ENCODE measurements around the gene COL25A1. TPM values are rescaled to one million over a fixed set of nuclear protein-coding genes. Genes with fewer than 3 reads are reported as not detected.

COL25A1 gene
- not detected for total RNA-seq

DNA sequence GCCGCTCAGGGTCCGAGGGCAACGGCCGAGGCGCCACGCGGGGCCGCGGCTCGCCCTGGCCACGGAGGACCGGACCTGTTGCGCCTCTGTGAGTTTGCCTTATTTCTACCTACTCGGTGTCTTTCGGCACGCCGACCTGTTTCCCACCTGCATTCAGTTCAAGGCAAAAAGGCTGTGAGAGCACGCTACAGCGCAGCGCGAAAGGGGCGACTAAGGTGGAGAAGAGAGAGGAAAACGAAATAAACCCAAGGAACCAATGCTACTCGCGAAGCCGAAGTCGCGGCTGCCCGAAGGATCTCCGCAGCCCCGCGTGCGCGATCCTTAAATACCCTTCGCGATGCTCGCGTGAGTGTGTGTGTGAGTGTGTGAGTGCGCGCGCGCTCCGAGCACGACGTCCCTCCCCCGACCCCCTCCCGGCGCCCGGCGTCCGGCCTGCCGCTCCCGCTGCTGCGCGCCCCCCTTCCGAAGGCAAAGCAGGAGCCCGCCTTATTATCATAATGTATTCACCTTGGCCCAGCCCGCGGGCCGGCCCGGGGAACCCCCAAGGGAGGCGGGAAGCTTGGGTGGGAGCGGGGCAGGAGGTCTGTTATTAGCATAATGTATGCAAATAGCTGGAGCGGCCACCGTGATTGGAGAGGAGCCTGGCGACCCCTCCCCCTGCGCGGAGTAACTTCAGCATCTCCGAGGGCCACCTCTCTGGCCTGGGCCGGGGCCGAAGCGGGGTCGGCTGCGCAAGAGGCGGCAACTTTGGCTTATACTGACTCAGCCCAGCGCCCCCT, at the start of gene COL25A1:
TSS of gene COL25A1 (minus strand) at position 298 of the 779 bp plus-strand sequence.
- H3K4me3 Mint-ChIP-seq = peak within 1 kb of the TSS; percentile 60

DNA sequence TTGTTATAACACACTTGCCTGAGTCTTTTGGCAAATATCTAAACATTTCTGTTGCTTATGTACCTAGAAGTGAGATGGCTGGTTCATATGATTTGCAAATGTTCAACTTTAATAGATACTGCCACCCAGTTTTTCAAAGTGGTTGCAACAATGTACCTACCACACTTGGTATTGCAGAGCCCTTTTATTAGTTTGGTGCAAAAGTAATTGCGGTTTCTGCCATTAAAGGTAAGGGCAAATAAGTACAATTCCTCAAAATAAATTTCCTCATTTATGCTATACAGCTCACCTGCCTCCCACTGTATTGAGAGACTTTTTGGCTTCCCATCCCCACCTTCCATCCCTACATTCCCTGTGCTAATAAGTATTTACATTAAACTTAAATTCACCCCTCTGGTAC, 47.7 kb upstream of the COL25A1 start:
- H3K9me3 Mint-ChIP-seq = peaks cover 7% of the 10 kb centered on the region
- peaks cover 41% of the 10 kb centered on the region for H3K27me3 Mint-ChIP-seq
- no peak overlapping the region for H3K4me3 Mint-ChIP-seq
- peaks cover 1% of the 10 kb centered on the region for H3K36me3 Mint-ChIP-seq (ENCODE audit: low read depth)
- no peak for DNase-seq
- ChIA-PET CTCF (no interaction called here), POLR2A (no interaction called here)
- no peak overlapping the region for H3K27ac Mint-ChIP-seq
- H3K4me1 Mint-ChIP-seq = no peaks in the 10 kb centered on the region

More for the DNA sequence above, at the start of gene COL25A1:
- Mint-ChIP-seq H3K9me3 (no peaks in the 10 kb centered on the region), H3K27me3 (peaks cover 80% of the 10 kb centered on the region), H3K4me1 (peaks cover 12% of the 10 kb centered on the region), H3K27ac (no peak within 1 kb of the TSS), H3K36me3 (ENCODE audit: low read depth) (no peaks in the 10 kb centered on the region)
- DNase-seq = peak; percentile 26
- POLR2A ChIA-PET = no interaction called here
- CTCF ChIA-PET = no interaction called here

DNA sequence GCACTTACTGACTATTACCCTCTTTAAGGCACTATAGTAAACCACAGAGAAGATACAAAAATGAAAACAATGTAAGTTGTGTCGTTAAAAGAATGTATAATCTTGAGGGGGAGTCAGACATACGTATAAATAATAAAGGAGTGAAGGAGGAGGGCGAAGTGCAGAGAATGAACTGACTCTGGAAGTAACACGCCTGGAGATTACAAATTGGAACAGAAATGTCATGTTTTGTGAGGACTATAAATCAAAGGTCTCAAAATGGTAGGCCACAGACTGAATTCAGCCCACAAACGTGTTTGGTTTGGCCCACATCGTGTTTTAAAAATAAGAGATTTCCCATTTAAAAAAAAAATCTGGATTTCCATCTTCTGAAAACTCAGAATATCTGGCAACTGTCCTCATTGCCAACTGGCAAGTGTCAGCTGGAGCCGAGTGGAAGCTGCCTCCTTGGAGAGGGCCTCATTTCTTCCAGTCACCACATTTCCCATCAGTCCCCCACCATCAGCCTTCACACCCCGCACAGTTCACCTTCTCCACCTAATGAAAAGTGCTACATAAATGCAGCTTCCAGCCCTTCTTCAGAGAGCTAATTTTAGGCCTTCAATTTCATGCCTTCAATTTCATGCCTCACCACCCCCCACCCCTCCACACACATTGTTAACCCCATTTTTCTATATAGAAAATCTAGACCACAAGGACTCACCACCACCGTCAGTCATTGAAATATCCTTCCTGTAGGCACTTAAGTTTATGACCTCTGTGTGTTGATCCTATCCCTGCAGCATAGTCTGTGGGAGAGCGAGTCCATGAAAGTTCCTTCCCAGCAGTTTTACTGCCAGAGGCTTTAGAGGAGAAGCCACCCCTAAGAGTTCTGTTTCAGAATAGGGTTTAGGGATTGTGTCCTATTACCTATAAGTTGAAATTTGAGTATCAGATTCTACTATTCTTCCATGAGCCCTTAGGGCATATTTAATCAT, 32.0 kb upstream of the COL25A1 start:
- ChIA-PET POLR2A (no interaction called here), CTCF (no interaction called here)
- no peaks in the 10 kb centered on the region for H3K4me1 Mint-ChIP-seq

DNA sequence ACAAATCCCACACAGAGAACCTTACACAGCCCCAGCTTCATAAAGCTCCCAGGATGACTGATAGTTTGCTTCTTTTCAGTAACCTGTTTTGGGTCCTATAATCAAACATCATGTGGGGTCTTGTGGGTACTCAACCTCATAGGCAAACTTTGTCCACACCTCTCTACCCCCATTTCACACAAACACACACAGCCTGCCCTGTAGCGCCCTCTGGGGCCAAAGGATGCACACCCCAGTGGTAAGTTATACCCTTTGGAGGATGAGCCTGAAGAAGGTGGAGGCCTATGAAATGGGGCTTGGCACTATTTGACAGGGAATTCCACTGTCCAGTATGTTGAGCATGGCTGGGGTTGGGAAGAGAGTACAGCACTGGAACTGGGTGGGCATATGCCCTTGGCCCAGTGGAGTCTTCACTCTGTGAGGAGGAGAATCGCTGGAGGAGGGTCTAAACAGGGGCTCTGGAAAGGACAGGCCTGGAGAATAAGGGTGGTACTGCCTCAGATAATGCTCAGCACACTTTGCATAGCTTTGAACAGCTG, 30.5 kb upstream of the COL25A1 start:
- ChIA-PET CTCF (interaction anchor here (1.0 kb wide), 2 partner anchors 9 to 15 kb away, joined by 3 to 4 read pairs; no protein-coding TSS in a partner anchor), POLR2A (no interaction called here)
- Mint-ChIP-seq H3K27ac (no peak overlapping the region), H3K36me3 (ENCODE audit: low read depth) (no peaks in the 10 kb centered on the region), H3K9me3 (no peaks in the 10 kb centered on the region), H3K4me1 (no peaks in the 10 kb centered on the region), H3K27me3 (peaks cover 11% of the 10 kb centered on the region), H3K4me3 (no peak overlapping the region)
- DNase-seq = no peak

More for the DNA sequence above, 32.0 kb upstream of the COL25A1 start:
- no peak for DNase-seq
- Mint-ChIP-seq H3K9me3 (no peaks in the 10 kb centered on the region), H3K36me3 (ENCODE audit: low read depth) (no peaks in the 10 kb centered on the region), H3K27me3 (peaks cover 12% of the 10 kb centered on the region), H3K27ac (no peak overlapping the region), H3K4me3 (no peak overlapping the region)

GRCh38 chr4:109327641-109328040, 25.2 kb upstream of the COL25A1 start:
- DNase-seq = no peak
- peaks cover 19% of the 10 kb centered on the region for H3K9me3 Mint-ChIP-seq
- H3K4me1 Mint-ChIP-seq = no peaks in the 10 kb centered on the region
- H3K36me3 Mint-ChIP-seq (ENCODE audit: low read depth) = no peaks in the 10 kb centered on the region
- POLR2A ChIA-PET = no interaction called here
- CTCF ChIA-PET = no interaction called here
- no peak overlapping the region for H3K27ac Mint-ChIP-seq
- H3K4me3 Mint-ChIP-seq = no peak overlapping the region
- peaks cover 7% of the 10 kb centered on the region for H3K27me3 Mint-ChIP-seq

DNA sequence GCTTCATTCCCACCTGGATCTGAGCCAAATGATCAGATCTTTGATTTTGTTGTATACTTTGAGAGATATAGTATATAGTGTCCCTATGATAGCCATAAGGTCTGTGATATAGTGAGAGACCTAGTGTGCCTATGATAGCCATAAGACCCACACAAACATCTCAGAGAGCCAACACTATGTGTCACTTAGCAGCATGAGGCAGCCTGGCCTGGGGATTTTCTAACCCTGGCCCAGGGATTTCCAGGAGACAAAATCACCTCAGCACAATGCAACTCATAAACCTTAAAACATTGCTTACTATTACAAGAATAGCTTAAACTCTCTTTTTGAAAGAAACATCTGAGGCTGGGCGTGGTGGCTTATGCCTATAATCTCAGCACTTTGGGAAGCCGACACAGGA, 23.2 kb upstream of the COL25A1 start:
- H3K4me3 Mint-ChIP-seq = no peak overlapping the region
- no peaks in the 10 kb centered on the region for H3K4me1 Mint-ChIP-seq
- H3K36me3 Mint-ChIP-seq (ENCODE audit: low read depth) = no peaks in the 10 kb centered on the region
- ChIA-PET POLR2A (no interaction called here), CTCF (interaction anchor here (1.6 kb wide), 1 partner anchor 10 kb away, joined by 5 read pairs; no protein-coding TSS in a partner anchor)
- peaks cover 7% of the 10 kb centered on the region for H3K27me3 Mint-ChIP-seq
- no peak overlapping the region for H3K27ac Mint-ChIP-seq
- peaks cover 29% of the 10 kb centered on the region for H3K9me3 Mint-ChIP-seq
- DNase-seq = no peak

- Mint-ChIP-seq H3K9me3 (peaks cover 38% of the 10 kb centered on the region), H3K4me3 (no peak overlapping the region), H3K4me1 (no peaks in the 10 kb centered on the region), H3K27ac (no peak overlapping the region), H3K27me3 (peaks cover under 1% of the 10 kb centered on the region), H3K36me3 (ENCODE audit: low read depth) (no peaks in the 10 kb centered on the region)
- CTCF ChIA-PET = interaction anchor here (1.2 kb wide), 1 partner anchor 9 kb away, joined by 4 read pairs; no protein-coding TSS in a partner anchor
- DNase-seq = no peak
- POLR2A ChIA-PET = no interaction called here
Observed at GRCh38 chr4:109323348-109323747, 20.9 kb upstream of the COL25A1 start.

DNA sequence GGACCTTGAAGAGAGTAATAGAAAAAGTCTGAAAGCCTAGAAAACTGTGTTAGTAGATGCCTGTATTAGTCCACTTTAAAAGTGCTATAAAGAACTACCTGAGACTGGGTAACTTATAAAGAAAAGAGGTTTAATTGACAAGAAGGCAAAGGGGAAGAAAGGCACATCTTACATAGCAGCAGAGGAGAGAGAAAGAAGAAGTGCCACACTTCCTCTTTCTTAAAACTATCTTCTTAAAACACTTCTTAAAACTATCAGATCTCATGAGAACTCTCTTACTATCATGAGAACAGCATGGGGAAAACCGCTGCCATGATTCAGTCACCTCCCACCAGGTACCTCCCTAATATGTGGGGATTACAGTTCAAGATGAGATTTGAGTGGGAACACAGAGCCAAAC, 18.8 kb upstream of the COL25A1 start:
- Mint-ChIP-seq H3K36me3 (ENCODE audit: low read depth) (no peaks in the 10 kb centered on the region), H3K4me1 (no peaks in the 10 kb centered on the region), H3K27ac (no peak overlapping the region), H3K9me3 (peaks cover 36% of the 10 kb centered on the region), H3K4me3 (no peak overlapping the region), H3K27me3 (no peaks in the 10 kb centered on the region)
- ChIA-PET CTCF (interaction anchor here (0.6 kb wide), 1 partner anchor 8 kb away, joined by 3 read pairs; no protein-coding TSS in a partner anchor), POLR2A (no interaction called here)
- no peak for DNase-seq

DNA sequence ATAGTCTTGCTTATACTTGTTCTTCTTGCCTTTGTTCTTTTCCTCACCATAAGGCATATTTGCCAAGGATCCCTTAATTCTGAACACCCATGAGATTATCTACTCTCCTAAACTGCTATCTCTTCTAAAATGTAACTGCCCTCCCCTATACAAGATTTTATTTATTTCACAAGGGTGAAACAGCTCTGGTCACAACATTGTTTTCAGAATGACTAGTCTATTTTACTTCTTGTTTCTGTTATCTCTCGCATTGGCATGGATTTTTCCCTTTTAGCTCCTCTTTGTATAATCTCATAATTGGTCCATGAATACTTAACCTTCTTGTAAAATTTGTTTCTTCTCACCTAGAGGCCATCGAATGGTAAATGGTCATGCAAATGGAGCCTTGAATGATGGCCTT, 17.2 kb upstream of the COL25A1 start:
- Mint-ChIP-seq H3K27me3 (peaks cover 3% of the 10 kb centered on the region), H3K4me1 (no peaks in the 10 kb centered on the region), H3K27ac (no peak overlapping the region), H3K9me3 (peaks cover 39% of the 10 kb centered on the region), H3K4me3 (no peak overlapping the region), H3K36me3 (ENCODE audit: low read depth) (no peaks in the 10 kb centered on the region)
- no peak for DNase-seq
- ChIA-PET POLR2A (no interaction called here), CTCF (interaction anchor here (1.0 kb wide), 1 partner anchor 116 kb away, joined by 3 read pairs; no protein-coding TSS in a partner anchor)

GRCh38 chr4:109319156-109319555, 16.7 kb upstream of the COL25A1 start:
- Mint-ChIP-seq H3K27ac (no peak overlapping the region), H3K27me3 (peaks cover 3% of the 10 kb centered on the region), H3K4me3 (no peak overlapping the region), H3K4me1 (no peaks in the 10 kb centered on the region), H3K9me3 (peaks cover 35% of the 10 kb centered on the region), H3K36me3 (ENCODE audit: low read depth) (no peaks in the 10 kb centered on the region)
- ChIA-PET POLR2A (no interaction called here), CTCF (interaction anchor here (1.0 to 1.1 kb wide), 2 partner anchors 13 to 115 kb away, joined by 3 read pairs; no protein-coding TSS in a partner anchor)
- DNase-seq = no peak

GRCh38 chr4:109315818-109316217, 13.4 kb upstream of the COL25A1 start:
- POLR2A ChIA-PET = no interaction called here
- H3K4me3 Mint-ChIP-seq = no peak overlapping the region

DNA sequence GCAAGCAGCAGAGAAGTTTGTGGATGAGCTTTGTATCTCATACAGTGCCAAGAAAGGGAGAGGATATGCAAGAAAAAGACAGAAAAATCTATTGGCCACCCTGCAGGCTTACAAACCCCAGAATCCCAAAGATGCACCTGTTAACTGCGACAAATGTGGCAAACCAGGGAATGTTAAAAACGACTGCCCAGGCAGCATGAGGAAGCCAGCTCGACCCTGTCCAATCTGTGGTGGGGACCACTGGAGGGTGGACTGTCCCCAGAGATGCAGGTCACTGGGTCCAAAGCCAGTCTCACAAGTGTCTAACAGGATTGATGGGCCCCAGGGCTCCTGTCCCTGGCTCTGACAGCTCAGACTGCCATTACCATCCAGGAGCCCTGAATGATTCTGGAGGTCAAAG, 12.9 kb upstream of the COL25A1 start:
- Mint-ChIP-seq H3K36me3 (ENCODE audit: low read depth) (no peaks in the 10 kb centered on the region), H3K4me3 (no peak overlapping the region), H3K27ac (no peak overlapping the region), H3K4me1 (no peaks in the 10 kb centered on the region), H3K27me3 (peaks cover 3% of the 10 kb centered on the region), H3K9me3 (peaks cover 22% of the 10 kb centered on the region)
- DNase-seq = no peak
- ChIA-PET POLR2A (no interaction called here), CTCF (interaction anchor here (1.5 kb wide), 1 partner anchor 10 kb away, joined by 5 read pairs; no protein-coding TSS in a partner anchor)

More at GRCh38 chr4:109315818-109316217, 13.4 kb upstream of the COL25A1 start:
- Mint-ChIP-seq H3K4me1 (no peaks in the 10 kb centered on the region), H3K36me3 (ENCODE audit: low read depth) (no peaks in the 10 kb centered on the region), H3K9me3 (peaks cover 26% of the 10 kb centered on the region), H3K27ac (no peak overlapping the region), H3K27me3 (peaks cover 3% of the 10 kb centered on the region)
- no peak for DNase-seq
- CTCF ChIA-PET = interaction anchor here (0.9 to 1.5 kb wide), 2 partner anchors 10 to 36 kb away, joined by 5 to 9 read pairs; no protein-coding TSS in a partner anchor
